Stimulated activated CD8-positive, alpha-beta memory T cell treated with anti-CD3 and anti-CD28 coated beads, Interleukin-2, amount 100 ng/mL, for 48 hours (primary cell): ENCODE results near the gene CMTM2.
"Not testable (repeated sequence)": the region's sequence is repeated elsewhere in the genome, so short reads cannot be mapped to it uniquely, and the experiment has no call there.

Source experiments
- DNase-seq, 2 donors: peaks; one replicate each; pipeline ENCODE4 v3.0.0-alpha.2; 2020; ENCODE audit warnings: low read depth in 2 of 2

Gene CMTM2

GRCh38 chr16:66605979-66606751 is 26.9 kb downstream of the CMTM2 start:
- no peak for DNase-seq

DNA sequence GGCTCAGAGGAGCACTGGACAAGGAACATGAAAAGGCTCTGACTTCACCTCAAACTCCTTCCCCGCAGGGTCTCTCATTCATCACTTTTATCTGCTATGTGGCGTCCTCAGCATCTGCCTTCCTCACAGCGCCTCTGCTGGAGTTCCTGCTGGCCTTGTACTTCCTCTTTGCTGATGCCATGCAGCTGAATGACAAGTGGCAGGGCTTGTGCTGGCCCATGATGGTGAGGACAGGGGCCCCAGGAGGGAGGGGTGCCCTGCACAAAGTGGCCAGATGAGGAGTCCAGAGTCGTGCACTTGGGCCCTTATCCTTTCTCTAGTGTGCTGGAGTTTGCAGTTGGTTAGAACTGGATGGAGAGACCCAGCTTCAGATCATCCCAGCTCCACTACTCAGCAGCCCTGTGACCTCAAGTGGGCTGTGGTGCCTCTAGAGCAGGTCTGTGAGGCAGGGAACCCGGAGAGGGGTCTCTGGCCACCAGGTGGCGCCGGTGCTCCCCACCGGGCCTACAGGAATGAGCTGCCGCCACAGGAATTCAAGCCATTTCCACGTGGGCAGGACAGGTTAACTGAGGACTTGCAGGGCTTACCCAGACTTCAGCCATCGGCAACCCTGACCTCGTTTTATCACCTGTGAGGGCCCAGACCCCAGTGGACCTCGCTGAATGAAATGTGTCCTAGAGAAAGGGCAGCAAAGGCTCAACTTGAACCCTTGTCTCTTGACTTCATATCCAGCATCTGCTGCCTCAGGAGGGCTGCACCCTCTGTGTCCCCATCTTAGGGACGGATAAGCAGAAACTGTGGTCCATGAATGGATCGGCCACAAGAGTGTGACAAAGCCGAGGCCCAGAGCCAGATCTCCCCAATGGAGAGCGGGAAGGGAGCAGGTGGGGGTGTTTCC is 29.2 kb downstream of the CMTM2 start:
- DNase-seq, result peak; percentile 84 to 85

DNA sequence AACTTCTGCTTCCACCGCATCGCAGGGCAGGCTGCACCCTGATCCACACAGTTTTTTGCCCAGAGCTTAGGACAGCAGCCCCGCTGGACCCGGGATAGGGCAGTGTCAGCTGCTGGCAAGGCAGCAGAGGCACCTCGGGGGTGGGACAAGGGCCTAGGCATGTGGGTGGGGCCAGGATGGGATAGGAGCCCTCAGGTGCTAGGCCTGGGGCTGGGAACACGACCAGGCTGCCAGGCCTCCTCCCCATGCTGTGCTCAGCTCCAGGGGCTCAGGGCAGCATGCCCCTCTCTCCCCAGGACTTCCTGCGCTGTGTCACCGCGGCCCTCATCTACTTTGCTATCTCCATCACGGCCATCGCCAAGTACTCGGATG is 29.9 kb downstream of the CMTM2 start:
- no peak for DNase-seq

DNA sequence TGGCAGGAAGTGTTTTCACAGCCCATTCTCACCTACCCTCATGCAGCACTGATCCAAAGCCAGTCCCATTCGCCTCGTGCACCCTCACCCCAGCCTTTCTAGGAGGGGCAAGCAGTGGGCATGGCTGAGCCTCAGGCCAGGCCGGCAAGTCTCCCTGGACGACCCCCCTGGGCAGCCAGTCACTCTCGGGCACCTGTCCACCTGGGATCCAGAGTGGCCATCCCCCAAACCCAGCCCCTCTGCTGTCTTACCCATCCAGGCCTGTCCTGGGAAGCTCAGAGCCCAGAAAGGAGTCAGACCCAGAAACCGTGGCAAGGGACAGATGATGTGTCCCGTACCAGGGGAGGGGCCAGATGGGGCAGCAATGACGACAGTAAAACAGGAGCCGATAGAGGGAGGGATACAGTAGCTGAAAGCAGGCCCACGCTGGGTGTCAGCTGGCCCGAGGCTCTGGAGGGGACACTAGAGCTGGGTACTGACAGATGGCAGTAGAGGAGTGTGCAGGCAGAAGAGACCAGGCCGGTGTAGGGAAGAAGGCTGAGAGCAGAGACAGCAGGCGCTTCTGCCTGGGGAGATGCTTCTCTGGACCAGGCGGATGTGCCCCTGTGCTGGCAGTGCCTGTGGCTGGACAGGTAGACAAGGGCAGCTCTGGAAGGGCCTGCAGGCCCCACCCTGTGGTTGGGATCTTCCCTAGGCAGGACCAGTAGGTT is 31.0 kb downstream of the CMTM2 start:
- no peak for DNase-seq

DNA sequence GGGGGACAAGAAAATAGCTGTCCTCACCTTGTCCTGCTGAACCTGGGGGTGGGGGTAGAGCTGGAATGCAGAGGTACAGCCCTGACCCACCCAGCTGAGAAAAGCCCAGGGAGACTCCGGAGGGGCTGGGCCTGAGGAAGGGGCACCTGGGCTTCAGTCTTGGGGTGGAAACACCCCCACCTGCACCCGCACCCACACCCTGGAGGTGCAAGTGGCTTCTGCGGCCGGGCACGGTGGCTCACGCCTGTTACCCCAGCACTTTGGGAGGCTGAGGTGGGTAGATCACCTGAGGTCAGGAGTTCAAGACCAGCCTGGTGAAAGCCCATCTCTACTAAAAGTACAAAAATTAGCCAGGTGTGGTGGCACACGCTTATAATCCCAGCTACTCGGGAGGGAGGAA is 32.6 kb downstream of the CMTM2 start:
- not testable (repeated sequence) for DNase-seq

- DNase-seq, result no peak
Measured at GRCh38 chr16:66612422-66612821, 33.2 kb downstream of the CMTM2 start.

- no peak for DNase-seq
Measured at GRCh38 chr16:66614161-66614802, 35.0 kb downstream of the CMTM2 start.

DNA sequence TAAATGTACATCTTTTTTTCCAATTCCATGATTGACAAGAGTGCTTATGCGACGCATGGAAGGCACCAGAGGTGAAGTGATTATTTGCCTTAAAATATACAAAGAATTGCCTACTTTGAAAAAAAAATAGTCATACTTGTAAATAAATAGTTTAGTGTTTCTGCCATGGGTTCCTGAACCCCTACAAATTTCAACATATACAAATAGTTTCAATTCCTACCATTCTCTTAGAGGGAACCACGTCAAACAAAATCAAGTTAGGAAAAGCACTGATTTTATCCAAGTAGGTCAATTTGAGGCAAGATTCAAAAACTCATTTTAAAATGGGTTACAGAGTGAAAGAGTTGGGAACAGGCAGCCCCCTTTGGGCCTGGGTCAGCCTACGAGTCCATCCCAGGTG is 36.9 kb downstream of the CMTM2 start:
- no peak for DNase-seq

GRCh38 chr16:66616592-66616991 is 37.3 kb downstream of the CMTM2 start:
- no peak for DNase-seq

DNA sequence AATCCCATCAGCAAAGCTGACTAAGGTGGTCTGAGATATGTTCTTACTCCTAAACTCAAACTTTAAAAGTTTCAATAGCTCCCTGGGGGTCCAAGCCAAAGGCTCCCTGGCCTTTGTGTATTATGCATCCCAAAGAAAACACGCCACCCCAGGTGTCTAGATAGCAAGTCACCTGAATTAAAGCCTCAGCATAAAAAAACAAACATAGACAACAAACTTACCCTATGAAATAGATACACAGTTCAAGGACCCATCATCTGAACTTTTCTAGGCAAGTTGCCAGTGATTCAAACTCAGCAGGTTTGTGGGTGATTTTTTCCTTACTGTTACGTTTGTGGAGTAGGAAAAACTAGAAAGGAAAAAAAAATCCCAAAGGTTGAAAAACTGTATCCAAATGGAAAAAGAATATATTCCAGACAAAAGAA is 37.8 kb downstream of the CMTM2 start:
- DNase-seq, result no peak

GRCh38 chr16:66617728-66618127 is 38.5 kb downstream of the CMTM2 start:
- DNase-seq, result no peak

GRCh38 chr16:66618588-66619375 is 39.5 kb downstream of the CMTM2 start:
- no peak for DNase-seq

- DNase-seq, result no peak
Measured at GRCh38 chr16:66619534-66620428, 40.5 kb downstream of the CMTM2 start.

DNA sequence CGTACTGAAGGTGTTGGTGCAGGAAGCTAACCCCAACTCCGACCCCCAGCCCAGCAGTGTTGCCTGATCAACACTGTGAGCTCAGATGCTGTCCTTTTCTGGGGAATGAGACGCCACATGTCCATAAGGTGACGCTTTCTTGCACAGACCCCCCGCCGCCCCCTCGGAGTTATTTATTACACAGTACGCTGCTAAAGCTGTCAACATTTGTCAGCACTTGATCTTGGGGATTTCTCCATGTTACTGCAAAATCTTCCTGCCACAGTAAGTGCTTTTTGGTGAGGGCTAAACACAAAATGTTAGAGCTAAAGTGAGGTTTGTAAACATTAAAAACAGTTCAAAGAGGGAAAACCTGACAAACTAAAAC is 41.1 kb downstream of the CMTM2 start:
- DNase-seq, result no peak

GRCh38 chr16:66621973-66622372 is 42.7 kb downstream of the CMTM2 start:
- no peak for DNase-seq

DNA sequence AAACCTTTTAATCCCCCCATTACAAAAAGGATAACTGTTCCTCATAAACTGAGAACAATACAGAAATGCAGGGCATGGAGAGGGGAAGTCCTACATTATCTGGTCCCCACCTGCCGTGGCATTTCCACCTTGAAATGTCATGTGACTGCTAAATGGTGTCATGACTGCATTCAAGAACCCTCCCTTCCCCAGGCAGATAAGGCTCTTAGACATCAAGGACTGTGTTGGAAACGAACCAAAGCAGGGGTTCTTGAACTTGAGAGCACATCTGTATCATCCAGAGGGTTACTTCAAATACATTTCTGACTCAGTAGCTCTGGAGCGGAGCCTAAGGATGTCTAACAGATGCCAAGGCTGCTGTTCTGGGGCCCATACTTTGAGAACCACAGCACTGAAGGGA is 43.6 kb downstream of the CMTM2 start:
- no peak for DNase-seq

DNA sequence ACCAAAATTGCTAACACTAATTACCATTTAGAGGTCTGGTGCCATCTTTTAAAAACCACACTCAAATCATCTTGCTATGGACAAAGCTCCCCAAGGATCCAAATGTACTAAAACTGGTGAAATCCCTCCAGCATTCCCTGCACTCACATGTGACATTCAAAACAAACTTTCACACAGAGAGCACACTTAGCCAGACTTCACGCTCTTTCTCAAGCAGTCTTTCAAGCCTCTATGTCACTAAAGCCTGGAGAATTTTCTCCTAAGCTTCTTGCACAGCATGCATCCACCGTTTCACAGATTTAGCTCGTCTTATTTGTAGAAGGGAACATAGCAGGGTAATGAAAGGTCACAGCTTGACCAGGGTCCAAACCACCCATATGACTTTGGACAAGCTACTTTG is 44.5 kb downstream of the CMTM2 start:
- no peak for DNase-seq

DNA sequence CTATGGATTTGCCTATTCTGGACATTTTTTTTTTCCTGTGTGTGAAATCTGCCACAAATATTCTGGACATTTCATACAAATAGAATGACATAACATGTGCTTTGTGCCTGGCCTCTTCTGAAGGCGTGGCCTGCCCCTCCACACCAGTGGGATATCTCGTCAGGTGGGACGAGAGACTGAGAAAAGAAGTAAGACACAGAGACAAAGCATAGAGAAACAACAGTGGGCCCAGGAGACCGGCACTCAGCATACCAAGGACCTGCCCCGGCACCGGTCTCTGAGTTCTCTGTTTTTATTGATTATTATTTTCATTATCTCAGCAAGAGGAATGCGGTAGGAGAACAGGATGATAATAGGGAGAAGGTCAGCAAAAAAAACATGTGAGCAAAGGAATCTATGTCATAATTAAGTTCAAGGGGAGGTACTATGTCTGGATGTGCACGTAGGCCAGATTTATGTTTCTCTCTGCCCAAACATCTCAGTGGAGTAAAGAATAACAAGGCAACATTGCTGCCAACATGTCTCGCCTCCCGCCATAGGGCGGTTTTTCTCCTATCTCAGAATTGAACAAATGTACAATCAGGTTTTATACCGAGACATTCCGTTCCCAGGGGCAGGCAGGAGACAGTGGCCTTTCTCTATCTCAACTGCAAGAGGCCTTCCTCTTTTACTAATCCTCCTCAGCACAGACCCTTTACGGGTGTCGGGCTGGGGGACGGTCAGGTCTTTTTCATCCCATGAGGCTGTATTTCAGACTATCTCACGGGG is 48.5 kb downstream of the CMTM2 start:
- not testable (repeated sequence) for DNase-seq

DNA sequence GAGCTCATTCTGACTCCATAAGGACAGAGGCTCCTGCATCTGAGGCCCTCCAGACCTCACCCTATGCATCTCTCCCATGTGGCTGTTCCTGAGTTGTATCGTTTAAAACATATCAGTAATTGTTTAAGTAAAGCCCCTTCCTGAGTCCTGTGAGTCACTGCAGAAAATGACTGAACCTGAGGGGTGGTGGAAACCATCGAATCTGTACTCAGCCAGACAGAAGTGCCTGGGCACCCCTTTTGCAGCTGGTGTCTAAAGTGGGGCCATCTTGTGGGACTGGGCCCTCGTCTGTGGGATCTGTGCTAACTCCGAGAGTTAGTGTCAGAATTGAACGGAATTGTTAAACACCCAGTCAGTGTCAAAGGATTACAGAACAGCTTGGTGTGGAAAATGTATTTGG is 50.6 kb downstream of the CMTM2 start:
- no peak for DNase-seq
